SH-SY5Y (cell line): ENCODE measurements around the gene NCLN.

Experiments
- GATA2 ChIP-seq: IDR thresholded peaks from 2 replicates; pipeline ENCODE4 v1.6.1; 2011; ENCODE audit warnings: mild to moderate bottlenecking, low read depth, low read length
- GATA3 ChIP-seq: IDR thresholded peaks from 2 replicates; pipeline ENCODE4 v1.6.1; 2011; ENCODE audit warnings: low read depth, mild to moderate bottlenecking, low read length, moderate library complexity

DNA sequence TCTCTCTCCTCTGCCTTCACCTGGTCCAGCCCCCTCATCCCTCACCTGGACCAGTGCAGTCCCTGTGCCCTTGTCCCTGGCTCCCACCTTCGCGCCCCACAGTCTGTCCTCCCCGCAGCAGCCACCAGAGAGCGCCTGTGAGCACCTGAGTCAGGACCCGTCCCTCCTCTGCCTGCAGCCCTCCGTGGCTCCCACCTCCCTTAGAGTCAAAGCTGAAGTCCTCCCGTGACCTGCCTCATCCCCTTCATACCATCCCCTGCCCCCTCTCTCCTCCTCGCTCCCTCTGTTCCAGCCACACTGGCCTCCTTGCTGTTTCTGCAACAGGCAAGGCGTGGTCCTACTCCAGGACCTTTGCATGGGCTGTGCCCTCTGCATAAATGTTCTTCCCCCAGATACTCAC is 49.1 kb downstream of the NCLN start:
- TF ChIP-seq GATA2 = no peak
- no peak for TF ChIP-seq GATA3
